Duodenal mucosa (tissue), 2 donors: ENCODE results near the gene WDR18.
A peak's percentile ranks its signal among the peaks of the same experiment; 100 is the strongest.

ENCODE experiments used
- H3K27ac ChIP-seq: one replicate; pipeline ENCODE4 v1.7.0; 2013; ENCODE audit warnings: low read depth, low read length
- H3K27me3 ChIP-seq, 2 donors: one replicate each; pipeline ENCODE4 v1.7.0; 2013; ENCODE audit warnings: low read length in 2 of 2, control low read depth in 1 of 2; ENCODE audit not compliant: insufficient read depth in 2 of 2, control insufficient read depth in 1 of 2
- H3K36me3 ChIP-seq, 2 donors: one replicate each; pipeline ENCODE4 v1.7.0; 2013; ENCODE audit warnings: low read length in 2 of 2, control low read depth in 1 of 2; ENCODE audit not compliant: insufficient read depth in 2 of 2, control insufficient read depth in 1 of 2
- H3K4me1 ChIP-seq, 2 donors: one replicate each; pipeline ENCODE4 v1.7.0; 2013; ENCODE audit warnings: low read length in 2 of 2, control low read depth in 1 of 2; ENCODE audit not compliant: insufficient read depth in 2 of 2, control insufficient read depth in 1 of 2
- H3K4me3 ChIP-seq, 2 donors: one replicate each; pipeline ENCODE4 v1.7.0; 2013; ENCODE audit warnings: low read length in 2 of 2, low read depth in 1 of 2
- H3K9ac ChIP-seq, 2 donors: one replicate each; pipeline ENCODE4 v1.7.0; 2013; ENCODE audit warnings: low read length in 2 of 2, low read depth in 1 of 2
- H3K9me3 ChIP-seq, 2 donors: one replicate each; pipeline ENCODE4 v1.7.0; 2013; ENCODE audit warnings: low read length in 2 of 2, control low read depth in 1 of 2; ENCODE audit not compliant: control insufficient read depth in 1 of 2

The WDR18 gene

DNA sequence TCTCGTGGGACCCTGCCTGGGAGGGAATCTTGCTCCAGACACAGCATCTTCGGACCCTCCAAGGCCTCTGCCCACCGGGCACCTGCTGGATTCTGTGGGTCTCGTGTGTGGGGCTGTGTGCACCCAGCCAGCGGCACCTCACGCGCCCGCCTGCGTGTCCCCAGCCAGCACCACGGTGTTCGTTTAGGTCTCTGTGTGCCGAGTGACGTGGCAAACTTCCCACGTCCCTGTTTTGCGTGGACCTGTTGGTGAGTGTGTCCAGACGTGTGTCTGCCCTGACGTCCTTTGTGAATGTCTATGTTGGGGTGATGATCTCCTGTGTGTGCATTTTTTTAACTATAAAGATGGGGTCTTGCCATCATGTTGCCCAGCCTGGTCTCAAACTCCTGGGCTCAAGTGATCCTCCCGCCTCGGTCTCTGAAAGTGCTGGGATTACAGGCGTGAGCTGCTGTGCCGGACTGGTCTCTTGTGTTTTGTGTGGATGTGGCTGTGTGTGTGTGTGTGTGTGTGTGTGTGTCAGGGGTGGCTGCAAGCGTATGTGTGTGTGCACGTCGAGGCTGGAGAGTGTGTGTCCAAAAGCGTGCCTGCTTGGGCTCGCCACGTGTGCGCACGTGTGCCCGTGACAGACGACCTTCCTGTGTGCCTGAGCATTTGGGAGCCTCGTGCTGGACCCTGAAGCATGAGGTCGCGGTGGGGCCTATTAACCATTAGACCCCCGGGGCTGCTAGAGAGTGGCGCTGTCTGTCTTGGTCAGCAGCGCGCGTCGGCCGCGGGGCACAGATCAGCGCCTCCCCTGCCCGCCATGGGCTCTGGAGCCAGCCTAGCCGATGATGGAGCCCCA, 42.6 kb upstream of the WDR18 start:
- Histone ChIP-seq H3K9ac (peak overlapping the region in 1 of 2 donors; percentile 10), H3K36me3 (no peaks in the 10 kb centered on the region), H3K4me1 (peaks cover 32 to 38% of the 10 kb centered on the region in 2 donors), H3K9me3 (no peaks in the 10 kb centered on the region), H3K27ac (peak overlapping the region; percentile 62), H3K4me3 (peak overlapping the region; percentile 48 to 60), H3K27me3 (no peaks in the 10 kb centered on the region)

GRCh38 chr19:942133-942645, 42.0 kb upstream of the WDR18 start:
- H3K27ac ChIP-seq: no peak overlapping the region
- H3K9me3 ChIP-seq: no peaks in the 10 kb centered on the region
- no peaks in the 10 kb centered on the region for H3K36me3 ChIP-seq
- H3K4me3 ChIP-seq: no peak overlapping the region
- no peaks in the 10 kb centered on the region for H3K27me3 ChIP-seq
- H3K4me1 ChIP-seq: peaks cover 32 to 38% of the 10 kb centered on the region in 2 donors
- no peak overlapping the region for H3K9ac ChIP-seq

GRCh38 chr19:943551-944170, 40.5 kb upstream of the WDR18 start:
- Histone ChIP-seq H3K27ac (no peak overlapping the region), H3K36me3 (no peaks in the 10 kb centered on the region), H3K27me3 (no peaks in the 10 kb centered on the region), H3K4me1 (peaks cover 32 to 38% of the 10 kb centered on the region in 2 donors), H3K4me3 (no peak overlapping the region), H3K9ac (no peak overlapping the region), H3K9me3 (no peaks in the 10 kb centered on the region)

DNA sequence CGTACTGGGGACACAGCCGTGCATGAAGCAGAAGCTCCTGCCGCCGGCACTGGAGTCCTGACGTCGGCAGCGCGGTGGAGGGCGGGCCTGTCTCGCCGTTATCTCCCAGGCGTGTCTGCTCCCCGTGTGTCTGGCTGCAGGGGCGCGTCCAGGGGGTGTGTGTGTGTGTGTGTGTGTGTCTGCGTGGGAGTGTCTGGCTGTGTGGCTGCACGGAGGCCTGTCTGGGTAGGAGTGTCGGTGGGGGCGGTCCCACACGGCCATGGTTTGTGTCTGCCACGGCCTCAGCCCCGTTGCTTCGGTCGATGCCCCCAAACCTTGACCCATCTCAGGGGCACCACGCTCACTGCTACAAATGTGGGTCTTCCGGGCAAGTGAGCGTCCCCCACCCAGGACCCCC, 40.0 kb upstream of the WDR18 start:
- Histone ChIP-seq H3K9me3 (no peaks in the 10 kb centered on the region), H3K27me3 (no peaks in the 10 kb centered on the region), H3K4me1 (peaks cover 32 to 38% of the 10 kb centered on the region in 2 donors), H3K4me3 (peak overlapping the region in 1 of 2 donors; percentile 21), H3K36me3 (no peaks in the 10 kb centered on the region), H3K27ac (no peak overlapping the region), H3K9ac (no peak overlapping the region)

DNA sequence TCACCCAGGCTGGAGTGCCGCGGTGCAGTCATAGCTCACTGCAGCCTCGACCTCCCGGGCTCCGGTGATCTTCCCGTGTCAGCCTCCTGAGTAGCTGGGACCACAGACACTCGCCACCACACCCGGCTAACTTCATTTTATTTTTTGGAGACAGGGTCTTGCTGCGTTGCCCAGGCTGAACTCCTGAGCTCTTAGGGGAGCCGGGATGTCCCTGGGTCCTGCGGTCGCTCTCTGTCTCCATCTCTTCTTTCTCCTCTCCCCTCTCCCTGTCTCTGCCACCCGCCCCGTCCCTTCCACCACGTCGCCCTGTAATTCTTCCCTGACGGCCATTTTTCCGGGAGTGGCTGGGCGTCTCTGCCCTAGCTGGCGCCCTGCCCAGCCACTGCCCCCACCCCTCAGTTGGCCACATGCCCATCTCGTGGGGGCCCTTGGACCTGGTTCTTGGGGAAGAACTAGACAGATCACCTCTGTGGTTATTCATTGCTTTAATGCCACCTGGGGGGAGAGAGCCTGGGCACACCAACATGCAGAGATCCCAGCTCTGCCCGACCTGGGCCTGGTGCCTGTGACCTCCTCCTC, 39.4 kb upstream of the WDR18 start:
- Histone ChIP-seq H3K4me3 (peak overlapping the region in 1 of 2 donors; percentile 21), H3K27me3 (no peaks in the 10 kb centered on the region), H3K27ac (no peak overlapping the region), H3K4me1 (peaks cover 32 to 37% of the 10 kb centered on the region in 2 donors), H3K9me3 (no peaks in the 10 kb centered on the region), H3K9ac (no peak overlapping the region), H3K36me3 (no peaks in the 10 kb centered on the region)

DNA sequence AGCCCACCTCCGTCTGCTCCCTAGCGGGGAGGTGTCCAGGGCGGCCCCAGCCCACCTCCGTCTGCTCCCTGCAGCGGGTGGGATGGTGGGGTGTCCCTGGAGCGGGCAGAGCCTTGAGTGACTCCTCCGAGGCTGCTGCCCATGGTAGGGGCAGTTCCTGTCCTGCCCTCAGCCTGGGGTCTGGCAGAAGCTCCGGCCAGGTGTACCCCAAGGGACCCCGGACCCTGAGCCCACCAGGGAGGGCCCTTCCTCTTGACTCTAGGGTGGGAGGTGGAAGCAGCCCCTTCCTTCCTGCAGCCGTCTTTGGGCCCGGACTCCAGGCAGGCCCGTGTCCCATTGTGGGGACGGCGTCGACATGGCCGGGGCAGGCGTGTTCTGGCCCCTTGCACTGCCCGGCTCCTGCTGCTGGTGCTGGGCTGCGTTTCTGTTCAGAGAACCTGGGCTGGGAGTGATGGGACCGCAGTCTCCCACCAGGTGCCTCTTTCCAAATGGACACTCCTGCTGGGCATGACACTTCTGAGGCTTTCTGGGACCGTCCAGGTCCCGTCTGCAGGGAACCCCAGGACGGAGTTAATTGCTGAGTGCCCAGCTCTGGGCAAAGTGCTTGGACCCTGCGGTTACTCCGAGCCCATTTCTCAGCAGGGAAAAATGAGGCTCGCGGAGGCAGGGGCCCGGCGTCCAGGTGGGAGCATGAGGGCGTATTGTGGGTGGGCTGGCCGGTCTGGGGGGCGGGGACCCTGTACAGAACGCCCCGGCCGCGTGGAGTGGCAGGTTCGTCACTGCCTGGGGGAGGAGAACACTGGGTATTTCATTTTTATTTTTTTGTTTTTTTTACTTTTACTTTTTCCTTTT, 38.5 kb upstream of the WDR18 start:
- H3K27me3 ChIP-seq: no peaks in the 10 kb centered on the region
- no peak overlapping the region for H3K9ac ChIP-seq

DNA sequence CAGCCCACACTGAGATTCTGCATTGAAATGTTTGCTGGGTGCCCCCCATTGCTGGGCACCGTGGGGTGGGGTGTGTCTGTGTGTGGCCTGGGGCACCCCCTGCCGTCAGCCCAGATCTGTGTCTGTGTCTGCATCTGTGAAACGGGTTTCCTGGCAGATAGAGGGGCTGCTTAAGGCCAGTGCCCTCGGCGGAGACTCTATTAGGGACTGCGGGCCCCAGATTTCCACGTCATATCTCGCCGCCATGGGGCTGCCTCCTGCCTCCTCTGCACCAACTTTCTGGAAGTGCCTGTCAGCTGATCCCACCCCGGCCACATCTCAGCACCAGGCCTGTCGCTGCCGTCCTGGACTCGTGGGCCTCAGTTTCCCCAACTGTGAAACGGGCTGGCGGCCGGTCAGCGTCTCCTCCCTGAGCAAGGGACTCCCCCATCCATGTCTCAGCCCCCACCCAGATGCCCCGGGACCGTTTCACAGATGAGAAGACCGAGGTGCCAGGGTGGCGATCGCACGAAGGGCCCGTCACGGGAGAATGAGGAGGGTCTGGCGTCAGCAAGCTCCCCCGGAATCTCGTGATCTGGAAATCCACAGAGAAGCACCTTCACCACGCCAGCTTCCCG, 36.9 kb upstream of the WDR18 start:
- H3K4me1 ChIP-seq: peaks cover 15 to 24% of the 10 kb centered on the region in 2 donors

More for the DNA sequence above, 38.5 kb upstream of the WDR18 start:
- H3K4me1 ChIP-seq: peaks cover 25 to 29% of the 10 kb centered on the region in 2 donors
- H3K27ac ChIP-seq: no peak overlapping the region
- no peaks in the 10 kb centered on the region for H3K36me3 ChIP-seq
- no peak overlapping the region for H3K4me3 ChIP-seq
- no peaks in the 10 kb centered on the region for H3K9me3 ChIP-seq

DNA sequence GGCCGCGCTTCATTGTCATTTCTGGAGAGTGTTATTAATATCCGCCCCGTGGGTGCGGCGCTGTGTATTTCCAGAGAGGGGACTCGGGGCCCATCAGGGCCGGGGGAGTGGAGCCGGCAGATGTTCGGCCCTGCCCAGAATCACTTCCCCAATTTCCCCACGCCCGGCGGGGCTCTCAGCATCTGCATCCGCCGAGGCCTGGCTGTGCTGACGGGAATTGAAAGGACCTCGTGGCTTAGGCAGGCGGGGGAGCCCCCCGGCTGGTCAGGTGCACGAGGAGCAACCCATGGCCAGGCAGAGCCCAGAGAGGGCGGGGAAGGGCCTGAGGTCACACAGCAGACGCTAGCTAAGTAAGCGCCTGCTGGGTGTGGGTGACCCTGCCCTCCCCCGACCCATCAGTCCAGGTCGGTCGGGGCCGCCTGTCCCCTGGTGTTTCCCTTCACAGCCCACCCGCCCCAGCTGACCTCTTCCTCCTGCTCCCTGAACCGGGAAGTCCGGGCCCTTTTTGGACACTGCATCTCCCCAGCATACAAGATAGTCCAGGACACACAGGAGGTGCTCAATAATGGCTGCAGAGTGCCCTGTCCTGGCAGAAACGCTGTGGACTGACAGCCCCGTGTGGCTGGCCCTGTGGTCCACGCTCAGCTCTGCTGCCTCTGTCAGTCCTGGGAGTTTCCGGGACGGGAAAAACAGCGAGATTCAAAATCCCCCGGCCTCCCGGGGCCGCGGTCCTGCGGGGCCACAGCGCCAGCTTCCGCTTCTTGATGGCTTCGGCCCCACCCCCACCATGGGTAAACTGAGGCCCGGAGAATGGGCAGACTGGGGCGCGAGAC, 36.2 kb upstream of the WDR18 start:
- Histone ChIP-seq H3K27ac (peak overlapping the region; percentile 20), H3K9ac (no peak overlapping the region), H3K4me1 (peaks cover 21 to 32% of the 10 kb centered on the region in 2 donors), H3K9me3 (no peaks in the 10 kb centered on the region), H3K4me3 (no peak overlapping the region), H3K36me3 (no peaks in the 10 kb centered on the region), H3K27me3 (no peaks in the 10 kb centered on the region)

More for the DNA sequence above, 36.9 kb upstream of the WDR18 start:
- H3K4me3 ChIP-seq: no peak overlapping the region
- H3K9ac ChIP-seq: no peak overlapping the region
- no peaks in the 10 kb centered on the region for H3K27me3 ChIP-seq
- H3K9me3 ChIP-seq: no peaks in the 10 kb centered on the region
- H3K36me3 ChIP-seq: no peaks in the 10 kb centered on the region
- H3K27ac ChIP-seq: peak overlapping the region; percentile 20
